WTC11 (cell line): ENCODE data around the gene RPA3. TPM values are rescaled to one million over a fixed set of nuclear protein-coding genes. Genes with fewer than 3 reads are reported as not detected.
A peak's percentile ranks its signal among the peaks of the same experiment; 100 is the strongest.

Experiments used
- ATAC-seq: fragments of 200-7000 bp; cut with Tn5 transposase; 2 replicates; pipeline ENCODE4 v1.10.0; 2021; ENCODE audit warnings: mild to moderate bottlenecking, moderate library complexity
- CTCF ChIA-PET: fragments of 300-600 bp; sonication (Branson Sonifier 250); formaldehyde crosslinking; loops from one replicate; lab custom pipeline; 2021; ENCODE audit warnings: antibody characterized with exemption; lab: Charles Lee
- POLR2A ChIA-PET: fragments of 350-600 bp; sonication (Branson Sonifier 250); formaldehyde crosslinking; loops from one replicate; lab custom pipeline; 2021; ENCODE audit warnings: antibody characterized with exemption; lab: Charles Lee
- DNase-seq: peaks from one replicate; pipeline ENCODE4 v3.0.0; 2021; ENCODE audit warnings: low spot score
- H3K27ac Mint-ChIP-seq: 2 replicates; pipeline ENCODE4 v1.8.0; 2021; ENCODE audit warnings: mixed read lengths
- H3K27me3 Mint-ChIP-seq: 2 replicates; pipeline ENCODE4 v1.8.0; 2021; ENCODE audit warnings: low read depth, mild to moderate bottlenecking, moderate library complexity, mixed read lengths
- H3K36me3 Mint-ChIP-seq: 2 replicates; pipeline ENCODE4 v1.8.0; 2021; ENCODE audit warnings: mixed read lengths
- H3K4me1 Mint-ChIP-seq: 2 replicates; pipeline ENCODE4 v1.8.0; 2022; ENCODE audit warnings: mixed read lengths
- H3K4me3 Mint-ChIP-seq: 2 replicates; pipeline ENCODE4 v1.8.0; 2021; ENCODE audit warnings: mild to moderate bottlenecking, moderate library complexity, mixed read lengths
- H3K9me3 Mint-ChIP-seq: 2 replicates; pipeline ENCODE4 v1.8.0; 2021; ENCODE audit warnings: mixed read lengths
- AFF4 ChIP-seq: sonication (generic); formaldehyde crosslinking; IDR thresholded peaks from 2 replicates; pipeline ENCODE4 v1.8.1; 2023; ENCODE audit warnings: mild to moderate bottlenecking, missing genetic modification reagents, borderline replicate concordance
- ATF1 ChIP-seq: sonication (generic); formaldehyde crosslinking; IDR thresholded peaks from 2 replicates; pipeline ENCODE4 v1.8.1; 2023; ENCODE audit warnings: mild to moderate bottlenecking, moderate library complexity, missing genetic modification reagents
- CREB1 ChIP-seq: sonication (generic); formaldehyde crosslinking; IDR thresholded peaks from 2 replicates; pipeline ENCODE4 v1.8.0; 2023; ENCODE audit warnings: mild to moderate bottlenecking, missing genetic modification reagents
- CREM ChIP-seq: sonication (generic); formaldehyde crosslinking; IDR thresholded peaks from 2 replicates; pipeline ENCODE4 v1.8.1; 2022; ENCODE audit warnings: mild to moderate bottlenecking, missing genetic modification reagents, moderate library complexity
- EMX1 ChIP-seq: fragments of 250-450 bp; sonication (Bioruptor Pico); IDR thresholded peaks from 2 replicates; pipeline ENCODE4 v1.8.0; 2021; ENCODE audit warnings: mild to moderate bottlenecking
- ETV6 ChIP-seq: sonication (generic); formaldehyde crosslinking; IDR thresholded peaks from 2 replicates; pipeline ENCODE4 v1.8.1; 2022; ENCODE audit warnings: mild to moderate bottlenecking, missing genetic modification reagents
- MXD4 ChIP-seq: fragments of 250-450 bp; sonication (Bioruptor Pico); IDR thresholded peaks from 2 replicates; pipeline ENCODE4 v1.8.0; 2021; ENCODE audit warnings: mild to moderate bottlenecking, moderate library complexity, borderline replicate concordance
- STAT6 ChIP-seq: sonication (generic); formaldehyde crosslinking; conservative IDR thresholded peaks from 2 replicates; pipeline ENCODE4 v1.8.1; 2023; ENCODE audit warnings: mild to moderate bottlenecking, low read depth, missing genetic modification reagents, moderate library complexity
- TEAD4 ChIP-seq: sonication (generic); formaldehyde crosslinking; IDR thresholded peaks from 2 replicates; pipeline ENCODE4 v1.8.0; 2022; ENCODE audit warnings: mild to moderate bottlenecking, missing genetic modification reagents
- ZBTB21 ChIP-seq: sonication (generic); formaldehyde crosslinking; IDR thresholded peaks from 2 replicates; pipeline ENCODE4 v1.8.1; 2023; ENCODE audit warnings: mild to moderate bottlenecking, missing genetic modification reagents, borderline replicate concordance
- ZMAT4 ChIP-seq: fragments of 250-450 bp; sonication (Bioruptor Pico); IDR thresholded peaks from 2 replicates; pipeline ENCODE4 v1.9.0; 2021; ENCODE audit warnings: mild to moderate bottlenecking
- ZNF138 ChIP-seq: sonication (generic); formaldehyde crosslinking; conservative IDR thresholded peaks from 2 replicates; pipeline ENCODE4 v1.8.1; 2022; ENCODE audit warnings: mild to moderate bottlenecking, moderate library complexity, missing genetic modification reagents
- ZNF263 ChIP-seq: sonication (generic); formaldehyde crosslinking; IDR thresholded peaks from 2 replicates; pipeline ENCODE4 v1.8.1; 2022; ENCODE audit warnings: low read depth, mild to moderate bottlenecking, moderate library complexity, missing genetic modification reagents
- ZNF423 ChIP-seq: fragments of 250-450 bp; sonication (Bioruptor Pico); IDR thresholded peaks from 2 replicates; pipeline ENCODE4 v2.1.2; 2022; ENCODE audit warnings: mild to moderate bottlenecking, moderate library complexity
- ZNF512 ChIP-seq: sonication (generic); formaldehyde crosslinking; IDR thresholded peaks from 2 replicates; pipeline ENCODE4 v1.8.1; 2022; ENCODE audit warnings: missing genetic modification reagents, borderline replicate concordance
- ZSCAN18 ChIP-seq: fragments of 250-450 bp; sonication (Bioruptor Pico); IDR thresholded peaks from 2 replicates; pipeline ENCODE4 v2.1.2; 2022; ENCODE audit warnings: mild to moderate bottlenecking, moderate library complexity
- total RNA-seq: library from RNA; stranded (reverse); gene quantifications from 3 replicates; pipeline ENCODE4 v1.2.3, GENCODE V29; 2021
- TF ChIP-seq, protein P1 (sequence below): sonication (generic); formaldehyde crosslinking; IDR thresholded peaks from 2 replicates; pipeline ENCODE4 v1.8.1; 2023; ENCODE audit warnings: mild to moderate bottlenecking, moderate library complexity, missing genetic modification reagents
- TF ChIP-seq, protein P2 (sequence below): sonication (generic); formaldehyde crosslinking; IDR thresholded peaks from 2 replicates; pipeline ENCODE4 v1.8.1; 2023; ENCODE audit warnings: mild to moderate bottlenecking, missing genetic modification reagents, moderate library complexity

RPA3 gene
- total RNA-seq, 1 experiment from 2014 or later = 97.8 TPM

DNA sequence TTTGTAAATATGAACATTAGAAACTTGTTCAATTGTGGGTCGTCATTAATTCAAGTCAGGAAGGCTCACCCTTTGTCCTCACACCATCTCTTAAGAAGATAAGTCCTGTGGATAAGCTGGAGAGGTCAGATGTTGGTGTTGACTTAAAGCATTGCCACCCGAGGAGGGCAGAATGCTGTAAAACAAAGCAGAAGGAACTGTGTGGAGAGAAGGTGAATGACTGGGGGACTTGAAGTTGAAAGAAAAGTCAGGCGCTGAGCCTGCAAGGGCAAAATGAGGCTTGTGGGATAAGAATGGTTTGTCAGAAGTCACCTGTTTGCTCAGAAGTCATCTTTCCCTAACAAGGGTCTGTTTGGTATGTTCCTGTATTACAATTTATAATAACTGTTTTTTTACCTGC is 9.1 kb downstream of the RPA3 start (continued):
- TF ChIP-seq, protein P1, sequence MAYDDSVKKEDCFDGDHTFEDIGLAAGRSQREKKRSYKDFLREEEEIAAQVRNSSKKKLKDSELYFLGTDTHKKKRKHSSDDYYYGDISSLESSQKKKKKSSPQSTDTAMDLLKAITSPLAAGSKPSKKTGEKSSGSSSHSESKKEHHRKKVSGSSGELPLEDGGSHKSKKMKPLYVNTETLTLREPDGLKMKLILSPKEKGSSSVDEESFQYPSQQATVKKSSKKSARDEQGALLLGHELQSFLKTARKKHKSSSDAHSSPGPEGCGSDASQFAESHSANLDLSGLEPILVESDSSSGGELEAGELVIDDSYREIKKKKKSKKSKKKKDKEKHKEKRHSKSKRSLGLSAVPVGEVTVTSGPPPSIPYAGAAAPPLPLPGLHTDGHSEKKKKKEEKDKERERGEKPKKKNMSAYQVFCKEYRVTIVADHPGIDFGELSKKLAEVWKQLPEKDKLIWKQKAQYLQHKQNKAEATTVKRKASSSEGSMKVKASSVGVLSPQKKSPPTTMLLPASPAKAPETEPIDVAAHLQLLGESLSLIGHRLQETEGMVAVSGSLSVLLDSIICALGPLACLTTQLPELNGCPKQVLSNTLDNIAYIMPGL (CRISPR knock-in tag) = no peak
- TF ChIP-seq STAT6 (no peak), CREB1 (CRISPR knock-in tag) (no peak), ZMAT4 (CRISPR knock-in tag) (no peak), MXD4 (CRISPR knock-in tag) (no peak), CREM (no peak), AFF4 (no peak)

- Mint-ChIP-seq H3K4me3 (peak overlapping the region; percentile 5), H3K36me3 (no peaks in the 10 kb centered on the region), H3K4me1 (peaks cover 42% of the 10 kb centered on the region), H3K9me3 (no peaks in the 10 kb centered on the region), H3K27me3 (no peaks in the 10 kb centered on the region), H3K27ac (peak overlapping the region; percentile 32)
- ATAC-seq = peak; percentile 37
- DNase-seq = no peak
- POLR2A ChIA-PET = no interaction called here
- CTCF ChIA-PET = interaction anchor here (2.1 kb wide), 1 partner anchor 26 kb away, joined by 6 read pairs; no protein-coding TSS in a partner anchor
- TF ChIP-seq EMX1 = no peak
- no peak for TF ChIP-seq AFF4
- TF ChIP-seq ETV6 = no peak
- no peak for TF ChIP-seq ZNF263 (CRISPR knock-in tag)
- no peak for TF ChIP-seq ZNF138
- no peak for TF ChIP-seq ZNF512 (CRISPR knock-in tag)
- TF ChIP-seq ZSCAN18 (CRISPR knock-in tag) = no peak
- TF ChIP-seq ATF1 = no peak
- no peak for TF ChIP-seq TEAD4
- no peak for TF ChIP-seq ZNF423 (CRISPR knock-in tag)
- TF ChIP-seq ZBTB21 (CRISPR knock-in tag) = no peak
- TF ChIP-seq, protein P2, sequence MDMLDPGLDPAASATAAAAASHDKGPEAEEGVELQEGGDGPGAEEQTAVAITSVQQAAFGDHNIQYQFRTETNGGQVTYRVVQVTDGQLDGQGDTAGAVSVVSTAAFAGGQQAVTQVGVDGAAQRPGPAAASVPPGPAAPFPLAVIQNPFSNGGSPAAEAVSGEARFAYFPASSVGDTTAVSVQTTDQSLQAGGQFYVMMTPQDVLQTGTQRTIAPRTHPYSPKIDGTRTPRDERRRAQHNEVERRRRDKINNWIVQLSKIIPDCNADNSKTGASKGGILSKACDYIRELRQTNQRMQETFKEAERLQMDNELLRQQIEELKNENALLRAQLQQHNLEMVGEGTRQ (CRISPR knock-in tag) = no peak
These were observed 10.6 kb downstream of the RPA3 start for GRCh38 chr7:7707806-7708205.
